H1 (cell line): Measurements from ENCODE around the gene RNU4-1. TPM values are rescaled to one million over a fixed set of nuclear protein-coding genes. Genes with fewer than 3 reads are reported as not detected.

Experiments
- KDM1A ChIP-seq: fragments of 200-600, 300-600 bp; sonication (generic); IDR thresholded peaks from 2 replicates; pipeline ENCODE4 v1.7.1; 2016; ENCODE audit warnings: mild to moderate bottlenecking, low read length, borderline replicate concordance
- polyA plus RNA-seq, 7 experiments: library from polyadenylated mRNA; depleted of rRNA in 3 of 7; stranded (reverse) in 5 of 7; unstranded in 2 of 7; fragments of >200 nt in 5 of 7; fragments of 200-250 nt in 2 of 7; gene quantifications; 1 replicate in 5 of 7; 2 replicates in 1 of 7; 4 replicates in 1 of 7; pipeline versions ENCODE4 v1.2.1 to v1.2.3, GENCODE V29; 2011 to 2013; ENCODE audit warnings: missing spikeins in 2 of 7, mixed read lengths in 2 of 7
- total RNA-seq: library from RNA; stranded (reverse); fragmentation: NEBNext Ultra II Directional; extraction: Animal tissue kit (Norgen Biotek cat#: 25700); gene quantifications from 2 replicates; pipeline ENCODE4 v1.2.1, GENCODE V29; 2021

The RNU4-1 gene
- total and polyA plus RNA-seq, 2 of the 8 experiments (the other 6 are each of a cell fraction or from before 2014, with no cell fraction given), result under 0.01 to 1,424 TPM

DNA sequence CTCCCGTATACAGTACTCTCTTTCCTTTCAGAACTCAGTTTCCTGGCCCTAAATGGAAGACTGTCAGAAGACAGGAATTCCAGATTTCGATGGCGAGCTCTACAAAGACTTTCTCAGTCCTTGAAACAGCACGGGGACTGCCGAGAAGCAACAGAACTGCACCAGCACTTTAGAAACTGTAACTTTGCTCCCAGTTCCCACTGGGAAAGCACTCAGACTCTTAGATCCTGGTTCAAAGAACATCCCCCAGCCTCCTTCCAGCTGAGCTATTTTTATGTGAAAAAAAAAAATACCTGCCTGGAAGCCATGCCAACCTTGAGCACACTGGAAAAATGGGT is 29.3 kb downstream of the RNU4-1 start (continued):
- no peak for TF ChIP-seq KDM1A
